GM13976 (cell line): ENCODE measurements around the gene LRIG1.

ENCODE experiments used
- DNase-seq: peaks from one replicate; pipeline ENCODE4 v3.0.0; 2012; ENCODE audit warnings: low spot score
- CTCF ChIP-seq: IDR thresholded peaks from 2 replicates; pipeline ENCODE4 v1.5.1; 2012; ENCODE audit warnings: borderline replicate concordance, mild to moderate bottlenecking; ENCODE audit not compliant: insufficient read depth; ENCODE audit errors: extremely low read depth, missing control alignments, control extremely low read depth
- in situ Hi-C: fragments of 300-500 bp; cut with MboI; formaldehyde crosslinking; loops from one replicate; pipeline ENCODE4 v1.12.0; 2022; ENCODE audit warnings: low sequenced_read_pairs, mixed read lengths, inconsistent platforms; ENCODE audit not compliant: unreplicated experiment

Gene LRIG1

DNA sequence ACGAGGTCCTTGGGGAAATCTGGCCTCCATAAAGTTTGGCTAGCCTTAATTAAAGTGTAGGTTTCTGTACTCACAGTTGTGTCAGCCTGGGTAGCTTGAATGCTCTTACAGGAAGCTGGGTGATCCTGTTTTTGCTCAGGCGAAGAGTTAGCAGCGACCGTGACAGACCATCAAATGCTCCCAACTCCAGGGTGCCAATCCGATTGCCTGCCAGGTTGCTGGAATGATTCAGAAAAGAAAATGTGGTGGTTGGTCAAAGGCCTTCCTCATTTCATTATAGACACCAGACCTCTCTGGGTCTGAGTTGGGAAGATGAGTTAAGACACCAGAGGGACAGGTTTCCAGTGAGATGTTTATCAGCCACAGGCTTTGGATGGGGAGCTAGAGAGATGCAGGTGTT, 86.0 kb downstream of the LRIG1 start:
- DNase-seq = no peak
- in situ Hi-C loops = no loop called here
- no peak for TF ChIP-seq CTCF

- in situ Hi-C loops = no loop called here
- DNase-seq = no peak
Measured at GRCh38 chr3:66413151-66413751, 87.6 kb downstream of the LRIG1 start.

GRCh38 chr3:66411961-66412887, 88.6 kb downstream of the LRIG1 start:
- no peak for TF ChIP-seq CTCF
- DNase-seq = no peak
- in situ Hi-C loops = no loop called here

More at GRCh38 chr3:66413151-66413751, 87.6 kb downstream of the LRIG1 start:
- no peak for TF ChIP-seq CTCF

GRCh38 chr3:66411474-66411873, 89.3 kb downstream of the LRIG1 start:
- in situ Hi-C loops = no loop called here
- no peak for DNase-seq
- no peak for TF ChIP-seq CTCF

- in situ Hi-C loops = no loop called here
- TF ChIP-seq CTCF = no peak
- no peak for DNase-seq
Measured at GRCh38 chr3:66410976-66411375, 89.8 kb downstream of the LRIG1 start.

- TF ChIP-seq CTCF = no peak
- in situ Hi-C loops = loop anchor here (10.0 kb wide), 1 partner anchor 405 kb away; no protein-coding TSS in a partner anchor
- no peak for DNase-seq
Measured at GRCh38 chr3:66409771-66410754, 90.8 kb downstream of the LRIG1 start.
